DMS79 treated with DMSO at 0.1 percent for 48 hours (cell line): ENCODE measurements around the gene TXNL4A.
A peak's percentile ranks its signal among the peaks of the same experiment; 100 is the strongest.
"Not testable (repeated sequence)": the region's sequence is repeated elsewhere in the genome, so short reads cannot be mapped to it uniquely, and the experiment has no call there.

Experiments used
- DNase-seq: peaks from one replicate; lab custom pipeline; 2025; lab: John Stamatoyannopoulos, UW

The TXNL4A gene

DNA sequence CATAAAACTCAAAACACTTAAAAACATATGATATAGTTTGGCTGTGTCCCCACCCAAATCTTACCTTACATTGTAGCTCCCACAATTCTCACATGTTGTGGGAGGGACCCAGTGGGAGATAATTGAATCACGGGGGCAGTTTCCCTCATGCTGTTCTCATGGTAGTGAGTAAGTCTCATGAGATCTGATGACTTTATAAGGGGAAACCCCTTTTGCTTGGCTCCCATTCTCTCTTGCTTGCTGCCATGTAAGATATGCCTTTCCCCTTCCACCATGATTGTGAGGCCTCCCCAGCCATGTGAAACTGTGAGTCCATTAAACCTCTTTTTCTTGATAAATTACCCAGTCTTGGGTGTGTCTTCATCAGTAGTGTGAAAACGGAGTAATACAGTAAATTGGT lies 11.3 kb upstream of the TXNL4A start:
- DNase-seq: not testable (repeated sequence)

DNA sequence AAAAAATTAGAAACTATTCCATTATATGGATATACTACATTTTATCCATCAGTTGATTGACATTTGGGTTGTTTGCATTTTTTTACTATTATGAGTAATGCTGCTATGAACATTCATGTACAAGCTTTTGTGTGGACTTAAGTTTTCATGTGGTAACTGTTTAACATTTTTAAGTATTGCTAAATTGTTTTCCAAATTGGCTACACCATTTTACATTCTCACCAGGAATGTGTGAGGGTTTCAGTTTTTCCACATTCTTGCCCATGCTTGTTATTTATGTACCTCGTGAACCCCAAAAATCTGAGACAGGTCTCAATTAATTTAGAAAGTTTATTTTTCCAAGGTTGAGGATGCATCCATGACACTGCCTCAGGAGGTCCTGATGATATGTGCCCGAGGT lies 3.1 kb upstream of the TXNL4A start:
- DNase-seq: no peak

DNA sequence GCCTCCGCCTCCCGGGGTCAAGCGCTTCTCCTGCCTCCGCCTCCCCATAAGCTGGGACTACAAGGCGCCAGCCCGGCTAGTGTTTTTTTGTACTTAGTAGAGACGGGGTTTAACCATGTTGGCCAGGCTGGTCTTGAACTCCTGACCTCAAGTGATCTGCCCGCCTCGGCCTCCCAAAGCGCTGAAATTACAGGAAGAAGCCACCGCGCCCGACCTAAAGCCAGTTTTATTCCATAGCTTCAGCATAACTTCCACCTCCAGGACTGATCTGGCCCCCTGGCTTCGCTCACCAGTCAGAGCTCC lies 783 bp upstream of the TXNL4A start:
- DNase-seq: no peak

DNA sequence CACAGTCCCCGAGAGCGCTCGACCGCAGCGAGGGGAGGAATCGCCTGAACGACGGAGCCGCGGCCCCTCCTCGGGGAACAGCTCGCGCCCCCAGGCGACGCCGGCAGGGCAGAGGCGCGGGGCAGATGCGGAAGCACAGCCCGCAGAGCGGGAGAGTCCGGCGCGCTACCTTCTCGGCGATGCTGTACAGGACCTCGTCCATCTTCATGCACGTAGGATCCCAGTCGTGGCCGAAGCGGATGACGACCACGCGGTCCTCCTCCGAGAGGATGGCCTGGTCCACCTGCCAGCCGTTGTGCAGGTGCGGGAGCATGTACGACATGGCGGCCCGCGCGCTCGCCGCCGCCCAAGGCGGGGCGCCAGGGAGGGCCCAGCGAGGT lies 302 bp downstream of the TXNL4A start:
- DNase-seq: peak; percentile 41

DNA sequence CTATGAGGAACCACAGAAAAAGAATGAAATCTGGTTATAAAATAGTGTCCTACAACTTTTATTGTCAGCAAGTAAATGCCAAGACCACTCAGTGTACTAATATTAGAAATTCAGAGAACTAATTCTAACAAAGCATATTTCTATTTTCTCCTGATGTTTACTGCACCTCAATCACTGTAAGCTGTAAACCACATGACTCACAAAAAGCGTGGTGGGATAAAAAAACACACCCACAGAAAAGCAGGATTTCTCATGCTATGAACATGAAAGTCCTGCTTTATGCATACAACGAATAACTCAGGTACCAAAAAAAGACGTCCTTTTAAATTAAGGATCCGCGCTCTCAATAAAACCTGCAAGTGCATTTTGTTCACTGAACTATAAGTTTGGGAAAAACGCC lies 797 bp downstream of the TXNL4A start:
- no peak for DNase-seq

DNA sequence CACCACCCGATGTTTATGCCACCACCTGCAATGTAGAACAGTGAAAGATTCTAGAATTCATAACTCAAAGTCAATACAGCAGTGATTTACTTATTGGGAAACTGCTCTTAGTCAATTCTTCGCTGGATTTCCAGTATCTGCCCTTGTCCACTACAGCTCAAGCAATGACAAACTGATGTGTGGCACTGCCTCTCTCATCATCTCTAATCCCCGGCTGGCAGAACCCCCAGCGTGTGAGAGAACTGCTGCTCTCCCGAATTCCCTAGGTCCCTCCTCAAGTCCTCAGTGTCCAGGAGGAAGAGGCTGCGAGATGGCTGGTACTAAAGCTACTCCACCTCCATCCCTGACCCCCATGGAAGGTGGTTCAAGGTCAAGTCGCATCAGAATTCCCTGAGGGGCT lies 1.6 kb downstream of the TXNL4A start:
- no peak for DNase-seq

DNA sequence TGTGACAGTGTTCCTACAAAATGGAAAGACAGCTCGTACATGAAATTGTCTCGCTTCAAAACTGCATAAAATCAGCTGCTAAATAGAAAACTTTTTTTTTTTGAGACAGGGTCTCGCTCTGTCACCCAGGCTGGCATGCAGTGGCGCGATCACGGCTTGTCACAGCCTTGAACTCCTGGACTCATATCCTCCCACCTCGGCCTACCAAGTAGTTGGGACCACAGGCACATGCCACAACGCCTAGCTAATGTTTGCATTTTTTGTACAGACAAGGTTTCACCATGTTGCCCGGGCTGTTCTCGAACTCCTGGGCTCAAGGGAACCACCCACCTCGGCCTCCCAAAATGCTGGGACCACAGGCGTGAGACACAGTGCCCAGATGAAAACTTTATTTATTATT lies 3.2 kb downstream of the TXNL4A start:
- DNase-seq: no peak

DNA sequence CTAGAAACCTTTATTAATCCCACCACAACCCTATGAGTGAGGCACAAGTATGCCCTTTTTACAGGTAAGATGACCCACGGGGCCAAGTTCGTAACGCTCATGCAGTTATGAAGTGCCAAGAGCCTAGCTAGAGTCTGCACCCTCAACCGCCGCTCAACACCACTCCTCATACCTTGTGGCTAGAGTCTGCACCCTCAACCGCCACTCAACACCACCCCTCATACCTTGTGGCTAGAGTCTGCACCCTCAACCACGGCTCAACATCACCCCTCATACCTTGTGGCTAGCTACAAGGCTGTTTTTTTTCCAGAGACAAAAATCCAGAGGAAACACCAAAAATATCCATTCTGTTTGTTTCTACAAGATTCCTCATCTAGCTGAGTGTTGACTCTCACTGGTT lies 4.6 kb downstream of the TXNL4A start:
- peak; percentile 19 for DNase-seq

DNA sequence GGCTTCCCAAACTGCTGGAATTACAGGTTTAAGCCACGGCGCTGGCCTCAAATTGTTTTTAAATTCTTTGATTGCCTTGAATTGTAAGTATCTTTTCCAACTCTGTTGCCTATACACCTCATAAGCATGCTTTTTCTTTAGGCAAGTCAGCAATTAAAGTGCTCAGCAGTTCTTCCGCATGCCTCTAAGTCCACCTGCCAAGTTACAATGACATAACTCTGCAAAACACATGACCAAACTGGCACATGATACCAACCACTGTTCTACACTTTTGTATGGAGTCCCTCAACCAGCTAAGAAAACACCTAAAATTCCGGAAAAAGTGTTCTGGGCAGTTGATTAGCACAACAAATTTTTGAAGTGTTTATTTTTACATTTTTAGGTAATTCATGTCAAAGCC lies 5.1 kb downstream of the TXNL4A start:
- DNase-seq: no peak

DNA sequence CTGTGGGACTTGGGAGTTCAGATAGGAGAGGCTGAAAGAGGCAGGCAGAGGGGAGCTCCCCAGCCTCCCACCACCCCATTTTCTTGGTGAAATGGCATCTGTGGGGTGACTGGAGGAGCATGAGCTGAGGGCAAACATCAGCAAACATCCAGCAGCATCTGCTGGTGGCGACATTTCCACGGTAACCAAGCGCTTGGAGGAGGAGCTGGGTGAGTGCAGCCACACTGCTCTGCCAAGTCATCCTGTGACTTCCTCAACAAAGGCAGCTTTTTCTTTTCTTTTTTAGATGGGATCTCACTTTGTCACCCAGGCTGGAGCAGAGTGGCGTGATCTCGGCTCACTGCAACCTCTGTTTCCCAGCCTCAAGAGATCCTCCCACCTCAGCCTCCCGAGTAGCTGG lies 5.6 kb downstream of the TXNL4A start:
- DNase-seq: no peak

DNA sequence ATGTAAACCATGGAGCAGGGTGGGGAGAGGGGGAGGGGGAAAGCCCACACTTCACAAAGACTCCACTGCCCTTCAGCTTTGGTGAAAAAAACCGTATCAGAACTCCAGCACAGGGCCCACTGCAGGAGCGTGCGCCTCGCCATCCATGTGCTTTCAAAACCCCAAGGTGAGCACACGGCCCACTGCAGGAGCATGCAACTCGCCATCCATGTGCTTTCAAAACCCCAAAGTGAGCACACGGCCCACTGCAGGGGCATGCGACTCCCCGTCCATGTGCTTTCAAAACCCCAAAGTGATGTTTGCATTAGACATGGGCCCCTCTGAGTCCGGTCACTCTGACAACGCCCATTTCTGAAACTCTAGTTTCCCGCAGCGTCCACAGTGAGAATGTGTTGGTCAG lies 7.8 kb downstream of the TXNL4A start:
- no peak for DNase-seq

DNA sequence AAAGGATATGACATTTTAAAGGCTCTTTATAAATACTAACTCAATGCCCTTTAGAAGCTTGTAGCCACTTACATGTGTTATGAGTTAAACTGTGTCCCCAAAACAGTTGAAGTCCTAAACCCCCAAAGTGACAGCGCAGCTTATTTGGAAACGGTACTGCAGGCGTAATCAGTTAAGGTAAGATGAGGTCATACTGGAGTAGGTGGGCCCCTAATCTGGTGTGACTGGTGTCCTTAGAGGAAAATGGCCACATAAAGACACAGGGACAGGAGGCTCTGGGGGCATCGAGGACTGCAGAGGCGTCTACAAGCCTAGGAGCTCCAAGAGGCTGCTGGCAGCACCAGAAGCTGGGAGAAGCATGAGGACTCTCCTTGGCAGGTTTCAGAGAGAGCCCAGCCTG lies 8.5 kb downstream of the TXNL4A start:
- no peak for DNase-seq

DNA sequence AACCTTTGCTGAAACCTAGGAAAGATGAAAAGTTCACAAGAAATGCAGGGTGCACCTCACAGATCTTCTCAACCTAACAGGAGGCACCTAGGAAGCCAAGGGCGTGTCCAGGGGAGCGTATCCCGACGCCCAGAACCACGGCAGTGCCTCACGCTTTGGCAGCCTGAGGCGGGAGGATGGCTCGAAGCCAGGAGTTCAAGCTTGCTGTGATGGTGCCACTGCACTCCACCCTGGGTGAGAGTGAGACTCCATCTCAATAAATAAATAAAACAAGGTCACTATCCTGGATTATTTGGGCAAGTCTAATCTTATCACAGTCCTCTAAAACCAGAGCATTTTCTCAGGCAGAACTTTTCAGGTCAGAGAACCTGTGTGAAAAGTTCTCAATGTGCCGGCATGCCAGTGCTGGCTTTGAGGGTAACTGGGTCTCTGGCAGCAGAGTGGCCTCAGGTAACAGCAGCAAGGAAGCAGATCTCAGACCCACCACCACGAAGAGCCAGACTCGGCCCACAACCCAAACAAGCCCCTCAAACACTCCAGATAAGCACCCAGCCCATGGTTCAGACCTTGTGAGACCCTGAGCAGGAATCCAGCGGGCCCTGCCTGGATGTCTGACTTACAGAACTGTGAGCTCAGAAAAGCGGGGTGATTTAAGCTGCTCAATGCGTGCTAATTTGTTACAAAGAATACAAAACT lies 12.2 kb downstream of the TXNL4A start:
- DNase-seq: no peak

DNA sequence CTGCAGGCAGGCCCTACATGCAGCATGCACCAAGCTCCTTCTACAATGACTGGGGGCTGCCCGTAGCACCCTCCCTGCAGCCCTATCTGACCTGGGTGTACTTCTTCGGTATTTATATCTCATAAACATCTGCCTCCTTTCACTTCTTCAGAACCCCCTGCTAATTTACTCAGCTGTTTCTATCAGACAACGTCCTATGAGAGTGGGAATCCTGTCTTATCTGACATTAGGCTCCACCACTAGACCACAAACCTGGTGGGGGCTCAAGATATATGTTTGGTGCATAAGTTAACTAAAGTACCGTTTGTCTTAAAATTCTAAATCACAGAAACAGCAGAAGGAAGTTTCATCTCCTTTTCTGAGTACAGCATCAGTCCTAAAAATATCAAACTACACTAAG lies 13.3 kb downstream of the TXNL4A start:
- no peak for DNase-seq

DNA sequence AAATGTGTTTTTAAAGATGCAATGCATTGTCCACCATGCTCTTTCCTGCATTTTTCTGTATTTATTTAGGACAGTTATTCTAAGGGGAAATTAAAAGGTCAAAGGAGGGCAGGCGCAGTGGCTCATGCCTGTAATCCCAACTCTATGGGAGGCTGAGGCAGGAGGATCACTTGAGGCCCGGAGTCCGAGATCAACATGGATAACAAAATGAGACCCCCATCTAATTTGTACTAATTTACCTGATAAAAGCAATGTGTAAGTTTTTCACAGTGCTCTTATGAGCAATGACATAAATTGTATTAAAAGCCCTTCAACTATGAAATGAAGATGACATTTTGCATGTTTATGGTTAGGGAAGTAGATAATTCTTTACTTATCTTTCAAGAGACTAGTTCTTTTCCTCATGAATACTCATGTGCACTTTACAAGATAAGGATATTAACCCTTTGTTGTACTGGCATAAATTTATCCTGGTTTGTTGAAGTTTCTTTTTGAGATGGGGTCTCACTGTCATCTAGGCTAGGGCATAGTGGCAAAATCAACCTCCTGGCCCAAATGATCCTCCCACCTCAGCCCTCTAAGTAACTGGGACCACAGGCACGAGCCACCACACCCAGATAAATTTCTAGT lies 14.2 kb downstream of the TXNL4A start:
- DNase-seq: no peak

DNA sequence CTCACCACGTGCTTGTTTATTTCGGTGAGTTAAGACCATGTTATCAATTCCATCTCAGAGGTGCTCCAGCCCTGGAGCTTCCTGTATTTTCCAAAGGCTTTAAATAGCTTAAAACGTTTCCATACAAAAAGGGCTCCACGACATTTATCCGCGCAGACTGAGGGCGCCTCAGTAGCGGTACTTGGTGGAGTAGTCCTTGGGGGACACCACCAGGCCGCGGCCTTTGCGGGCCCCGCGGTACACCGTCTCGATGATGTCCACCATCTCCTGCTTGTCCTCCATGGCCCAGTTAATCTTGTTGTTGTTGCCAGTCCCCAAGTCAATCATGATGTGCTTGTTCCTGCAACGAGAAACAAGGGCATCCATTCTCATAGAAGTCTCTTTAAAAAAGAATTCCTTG lies 14.8 kb downstream of the TXNL4A start:
- DNase-seq: no peak

DNA sequence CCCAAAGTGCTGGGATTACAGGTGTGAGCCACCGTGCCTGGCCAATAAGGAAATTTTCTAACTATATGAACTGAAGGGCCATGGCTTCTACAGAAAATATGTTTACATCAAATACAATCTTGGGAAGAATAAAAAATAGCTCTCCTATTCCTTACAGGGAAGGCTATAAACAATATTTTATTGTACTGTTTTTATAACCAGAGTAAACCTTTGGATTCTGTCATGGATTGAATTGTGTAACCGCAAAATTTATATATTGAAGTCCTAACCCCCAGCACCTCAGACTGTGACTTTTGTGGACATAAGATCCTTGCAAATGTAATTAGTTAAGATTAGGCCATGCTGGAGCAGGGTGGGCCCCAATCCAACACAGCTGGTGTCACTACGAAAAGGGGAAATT lies 15.6 kb downstream of the TXNL4A start:
- DNase-seq: no peak

DNA sequence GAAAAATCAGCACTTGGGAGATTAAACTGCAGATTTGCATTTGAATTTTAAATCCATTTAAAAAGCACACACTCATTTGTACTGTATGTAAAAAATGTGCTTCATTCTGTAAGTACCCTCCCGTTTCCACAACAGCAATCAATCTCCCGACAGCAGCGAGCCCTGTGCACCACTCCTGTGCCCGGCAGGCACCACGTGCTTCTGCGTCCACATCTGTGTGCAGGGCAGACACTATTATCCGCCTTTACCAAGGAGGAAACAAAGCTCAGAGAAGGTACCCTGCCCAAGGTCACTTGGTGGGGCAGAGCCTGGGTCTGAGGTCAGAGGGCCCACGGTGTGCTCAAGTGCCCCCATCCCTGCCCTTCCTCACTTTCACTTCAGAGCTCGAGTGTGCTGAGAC lies 16.4 kb downstream of the TXNL4A start:
- DNase-seq: no peak

DNA sequence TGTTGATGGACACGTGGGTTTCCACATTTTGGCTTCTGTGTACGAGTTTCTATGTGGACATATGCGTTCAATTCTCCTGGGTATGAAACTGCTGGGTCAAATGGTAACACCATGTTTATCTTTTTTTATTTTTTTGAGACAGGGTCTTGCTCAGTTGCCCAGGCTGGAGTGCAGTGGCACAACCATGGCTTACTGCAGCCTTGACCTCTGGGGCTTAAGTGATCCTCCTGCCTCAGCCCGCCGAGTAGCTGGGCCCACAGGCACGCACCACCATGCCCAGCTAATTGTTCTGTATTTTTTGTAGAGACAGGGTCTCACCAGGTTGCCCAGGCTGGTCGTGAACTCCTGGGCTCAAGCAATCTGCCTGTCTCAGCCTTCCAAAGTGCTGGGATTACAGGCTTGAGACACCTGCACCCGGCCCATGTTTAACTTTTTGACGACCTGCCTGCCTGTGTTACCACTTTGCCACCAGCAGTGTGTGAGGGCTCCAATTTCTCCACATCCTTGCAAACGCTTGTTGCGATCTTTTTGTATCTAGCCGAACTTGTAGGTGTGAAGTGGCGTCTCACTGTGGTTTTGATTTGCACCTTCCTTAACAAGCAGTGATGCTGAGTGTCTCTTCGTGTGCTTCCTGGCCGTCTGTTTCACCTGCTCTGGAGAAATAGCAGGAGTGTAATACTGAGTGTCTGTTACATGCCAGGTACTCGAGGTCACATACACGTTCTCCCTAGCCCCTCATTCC lies 17.0 kb downstream of the TXNL4A start:
- DNase-seq: no peak

DNA sequence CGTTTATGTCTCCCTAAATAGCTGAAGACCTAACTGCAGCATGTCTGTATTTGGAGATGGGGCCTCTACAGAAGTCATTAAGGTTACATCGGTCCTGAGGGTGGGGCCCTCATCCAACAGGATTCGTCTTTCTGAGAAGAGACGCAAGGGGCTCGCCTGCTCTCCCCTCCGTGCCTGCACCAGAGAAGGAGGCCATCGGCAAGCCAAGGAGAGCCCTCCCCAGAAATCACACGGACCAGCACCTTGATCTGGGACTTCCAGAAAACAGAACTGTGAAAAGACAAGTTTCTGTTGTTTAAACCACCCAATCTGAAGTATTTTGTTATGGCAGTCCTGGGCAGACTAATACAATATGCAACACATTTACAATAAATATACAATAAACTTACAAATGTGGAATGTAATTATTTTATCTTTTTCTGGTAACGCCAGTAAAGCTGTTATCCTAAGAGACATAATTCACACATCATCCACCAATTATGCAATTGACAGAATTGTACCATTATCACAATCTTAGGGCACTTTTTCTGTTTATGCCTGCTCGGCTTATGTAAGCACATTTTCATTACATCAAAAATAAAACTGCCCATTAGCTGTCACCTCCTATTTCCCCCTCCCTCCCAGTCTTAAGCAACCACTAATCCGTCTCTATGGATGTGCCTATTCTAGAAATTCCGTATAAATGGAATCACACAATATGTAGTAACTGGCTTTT lies 17.8 kb downstream of the TXNL4A start:
- no peak for DNase-seq

DNA sequence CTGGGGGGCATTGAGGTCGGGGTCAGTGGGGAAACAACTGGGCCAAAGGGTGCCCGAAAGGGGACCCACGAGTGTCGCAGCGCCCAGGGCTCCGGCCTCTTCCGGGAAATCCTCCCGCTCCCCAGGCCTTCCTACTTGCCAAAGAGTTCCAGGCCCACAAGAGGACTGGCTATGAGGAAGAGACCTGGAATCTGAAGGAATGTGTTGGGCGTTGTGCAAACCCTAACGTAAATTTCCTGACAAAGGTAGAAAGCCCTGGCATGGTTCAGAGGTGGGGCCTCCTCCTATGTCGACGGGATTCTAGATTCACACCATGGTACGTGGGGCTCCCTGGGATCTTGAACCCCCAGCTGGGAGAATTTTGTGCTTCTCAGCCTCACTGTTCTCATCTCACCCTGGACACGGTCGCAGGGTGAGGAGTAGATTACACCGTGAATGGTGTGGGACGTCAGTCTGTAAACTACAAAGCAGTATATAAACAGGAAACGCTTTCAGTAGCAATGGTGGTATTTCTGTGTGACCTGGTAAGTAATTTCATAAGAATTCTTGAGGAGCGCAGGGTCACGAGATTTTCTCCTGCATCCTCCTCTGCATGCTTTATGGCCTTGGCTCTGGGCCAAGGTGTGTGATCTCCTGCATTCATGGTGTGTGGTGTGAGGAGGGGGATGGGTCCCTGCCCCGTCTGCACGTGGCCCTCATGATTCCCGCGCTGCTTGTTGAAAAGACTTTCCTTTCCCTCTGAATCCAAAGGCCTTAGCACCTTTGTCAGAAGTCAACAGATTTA lies 23.1 kb downstream of the TXNL4A start:
- peak; percentile 59 for DNase-seq
